ENCODE measurements around the gene KSR1. TPM values are rescaled to one million over a fixed set of nuclear protein-coding genes. Genes with fewer than 3 reads are reported as not detected.
A peak's percentile ranks its signal among the peaks of the same experiment; 100 is the strongest.

KSR1 gene
- total and polyA plus RNA-seq, 2 of the 4 experiments (the other 2 are of a cell fraction): 12.5 to 21.9 TPM

DNA sequence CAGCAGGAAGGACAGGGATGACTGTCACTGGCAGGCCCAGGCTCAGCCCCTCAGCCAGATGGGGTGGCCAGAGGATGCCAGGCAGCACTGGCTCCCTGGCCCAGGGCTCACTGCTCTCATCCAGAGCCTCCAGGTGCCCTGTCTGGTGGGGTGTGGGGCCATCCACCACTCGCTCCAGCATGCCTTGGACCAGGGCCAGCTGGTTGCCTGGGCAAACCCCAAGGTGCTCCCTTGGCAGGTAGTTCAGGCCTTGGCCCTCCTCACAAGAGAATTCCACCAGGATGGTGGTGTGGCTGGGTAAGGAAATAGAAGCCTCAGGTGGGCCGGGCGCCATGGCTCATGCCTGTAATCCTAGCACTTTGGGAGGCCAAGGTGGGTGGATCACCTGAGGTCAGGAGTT lies 204.2 kb downstream of the KSR1 start:
- H3K23ac ChIP-seq (ENCODE audit: low read depth, low read length): no peak overlapping the region
- no peak overlapping the region for H4K91ac ChIP-seq (ENCODE audit: insufficient read depth, low read depth, low read length)
- no peak overlapping the region for H3K4me2 ChIP-seq (ENCODE audit: low read depth, low read length)
- no peak overlapping the region for H4K8ac ChIP-seq (ENCODE audit: low read depth in 2 of 2, low read length in 2 of 2)
- ChIA-PET CTCF (no interaction called here), POLR2A (ENCODE audit: unreplicated experiment) (no interaction called here)
- no peak overlapping the region for H3K4me3 ChIP-seq (ENCODE audit: insufficient read depth, low read depth, low read length)
- H3K9ac ChIP-seq (ENCODE audit: low read depth, low read length): no peak overlapping the region
- dilution Hi-C loops (cut with HindIII; ENCODE audit: low sequenced_read_pairs, unreplicated experiment) (no loop called here), in situ Hi-C loops (cut with MboI; ENCODE audit: low sequenced_read_pairs) (loop anchor here (5.0 kb wide), 2 partner anchors 42 to 87 kb away; no protein-coding TSS in a partner anchor), intact Hi-C loops (cut with micrococcal nuclease) (no loop called here)
- no peak for ATAC-seq (ENCODE audit: low read depth)
- H2BK120ac ChIP-seq (ENCODE audit: low read depth, low read length): no peak overlapping the region
- no peak overlapping the region for H3K14ac ChIP-seq (replicated peaks; ENCODE audit: low read depth, low read length)
- no peaks in the 10 kb centered on the region for H3K4me1 ChIP-seq (ENCODE audit: control insufficient read depth, insufficient read depth, low read length)
- H2AK9ac ChIP-seq (replicated peaks; ENCODE audit: low read depth, low read length, poor library complexity): no peak overlapping the region
- no peaks in the 10 kb centered on the region for H3K79me1 ChIP-seq (ENCODE audit: low read depth in 1 of 2, low read length in 2 of 2)
- peaks cover 8% of the 10 kb centered on the region; the same call in 1 of the 2 replicates for H3K27me3 ChIP-seq (ENCODE audit: control insufficient read depth, insufficient read depth, low read length)
- H3K9me3 ChIP-seq (ENCODE audit: control insufficient read depth, insufficient read depth, low read length): no peaks in the 10 kb centered on the region
- H4K20me1 ChIP-seq (ENCODE audit: insufficient read depth, low read length): no peaks in the 10 kb centered on the region
- no CpG with 5 or more reads among the region's 3 CpGs for WGBS, 2 experiments (ENCODE audit: extremely low coverage in 2 of 2, insufficient read length in 1 of 2)
- no peak for TF ChIP-seq MAZ (IDR thresholded peaks at IDR 0.05; ENCODE audit: borderline replicate concordance, low read depth, low read length)
- no peak for TF ChIP-seq CHD1 (IDR thresholded peaks at IDR 0.05; ENCODE audit: low read depth, low read length)
- TF ChIP-seq POLR2A (IDR thresholded peaks at IDR 0.05; ENCODE audit: low read depth, low read length): no peak
- no peak for TF ChIP-seq CEBPB (IDR thresholded peaks at IDR 0.05; ENCODE audit: low read depth, low read length)
- no peak for TF ChIP-seq RCOR1 (IDR thresholded peaks at IDR 0.05; ENCODE audit: insufficient replicate concordance, low read length)
- TF ChIP-seq, protein P1, sequence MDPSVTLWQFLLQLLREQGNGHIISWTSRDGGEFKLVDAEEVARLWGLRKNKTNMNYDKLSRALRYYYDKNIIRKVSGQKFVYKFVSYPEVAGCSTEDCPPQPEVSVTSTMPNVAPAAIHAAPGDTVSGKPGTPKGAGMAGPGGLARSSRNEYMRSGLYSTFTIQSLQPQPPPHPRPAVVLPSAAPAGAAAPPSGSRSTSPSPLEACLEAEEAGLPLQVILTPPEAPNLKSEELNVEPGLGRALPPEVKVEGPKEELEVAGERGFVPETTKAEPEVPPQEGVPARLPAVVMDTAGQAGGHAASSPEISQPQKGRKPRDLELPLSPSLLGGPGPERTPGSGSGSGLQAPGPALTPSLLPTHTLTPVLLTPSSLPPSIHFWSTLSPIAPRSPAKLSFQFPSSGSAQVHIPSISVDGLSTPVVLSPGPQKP (IDR thresholded peaks at IDR 0.05; ENCODE audit: borderline replicate concordance, low read depth, low read length): no peak
- TF ChIP-seq RAD21 (IDR thresholded peaks at IDR 0.05; ENCODE audit: low read length): no peak
- TF ChIP-seq CTCF (conservative IDR thresholded peaks at IDR 0.05; ENCODE audit: low read depth, low read length): no peak
- no peak for TF ChIP-seq BHLHE40 (IDR thresholded peaks at IDR 0.05; ENCODE audit: low read depth, low read length)
- TF ChIP-seq SMC3 (IDR thresholded peaks at IDR 0.05; ENCODE audit: low read depth, low read length): no peak
- TF ChIP-seq MXI1 (IDR thresholded peaks at IDR 0.05; ENCODE audit: borderline replicate concordance, low read depth, low read length): no peak
- no peak overlapping the region for H3K56ac ChIP-seq (ENCODE audit: extremely low read depth, insufficient read depth, low read length)
- no peak for DNase-seq
- H2AK5ac ChIP-seq (ENCODE audit: low read depth, low read length): no peak overlapping the region
- H2AFZ ChIP-seq (replicated peaks; ENCODE audit: low read length, poor library complexity): peak overlapping the region; percentile 32
- no peak overlapping the region for H2BK15ac ChIP-seq (ENCODE audit: low read depth, low read length)
- H3K9me1 ChIP-seq (ENCODE audit: insufficient read depth, low read length): no peaks in the 10 kb centered on the region; the same call in 1 of the 2 replicates
- H2BK20ac ChIP-seq (ENCODE audit: low read depth, low read length): no peak overlapping the region
- no peak overlapping the region for H4K5ac ChIP-seq (ENCODE audit: low read depth, low read length)
- no peaks in the 10 kb centered on the region for H3K36me3 ChIP-seq (ENCODE audit: control insufficient read depth, insufficient read depth, low read length)
- H3K27ac ChIP-seq (ENCODE audit: insufficient read depth, low read length): no peak overlapping the region
- no peak overlapping the region for H3K4ac ChIP-seq (ENCODE audit: low read depth, low read length)
- H3K18ac ChIP-seq (ENCODE audit: low read depth, low read length): no peak overlapping the region
- BruUV-seq (replicated peaks): no TSS peak
- H2BK5ac ChIP-seq (ENCODE audit: low read depth, low read length, poor library complexity, severe bottlenecking): no peak overlapping the region
